Cardiac fibroblast (primary cell): ENCODE data around the gene DELE1.

Source experiments
- DNase-seq, 2 donors: peaks; one replicate each; pipeline versions ENCODE4 v3.0.0 to v3.0.0-alpha.2; 2010; ENCODE audit warnings: low read depth in 2 of 2
- H3K4me3 ChIP-seq, 2 donors: replicated peaks in 1 of 2; 1 replicate in 1 of 2; 2 replicates in 1 of 2; pipeline ENCODE4 v1.5.1; 2011; ENCODE audit warnings: low read depth in 2 of 2, low read length in 2 of 2, mild to moderate bottlenecking in 2 of 2, moderate library complexity in 1 of 2
- TF ChIP-seq, protein P1 (sequence below): IDR thresholded peaks from one replicate; pipeline ENCODE4 v1.5.1; 2011; ENCODE audit warnings: low read depth, mild to moderate bottlenecking, low read length, inconsistent platforms

Gene DELE1

DNA sequence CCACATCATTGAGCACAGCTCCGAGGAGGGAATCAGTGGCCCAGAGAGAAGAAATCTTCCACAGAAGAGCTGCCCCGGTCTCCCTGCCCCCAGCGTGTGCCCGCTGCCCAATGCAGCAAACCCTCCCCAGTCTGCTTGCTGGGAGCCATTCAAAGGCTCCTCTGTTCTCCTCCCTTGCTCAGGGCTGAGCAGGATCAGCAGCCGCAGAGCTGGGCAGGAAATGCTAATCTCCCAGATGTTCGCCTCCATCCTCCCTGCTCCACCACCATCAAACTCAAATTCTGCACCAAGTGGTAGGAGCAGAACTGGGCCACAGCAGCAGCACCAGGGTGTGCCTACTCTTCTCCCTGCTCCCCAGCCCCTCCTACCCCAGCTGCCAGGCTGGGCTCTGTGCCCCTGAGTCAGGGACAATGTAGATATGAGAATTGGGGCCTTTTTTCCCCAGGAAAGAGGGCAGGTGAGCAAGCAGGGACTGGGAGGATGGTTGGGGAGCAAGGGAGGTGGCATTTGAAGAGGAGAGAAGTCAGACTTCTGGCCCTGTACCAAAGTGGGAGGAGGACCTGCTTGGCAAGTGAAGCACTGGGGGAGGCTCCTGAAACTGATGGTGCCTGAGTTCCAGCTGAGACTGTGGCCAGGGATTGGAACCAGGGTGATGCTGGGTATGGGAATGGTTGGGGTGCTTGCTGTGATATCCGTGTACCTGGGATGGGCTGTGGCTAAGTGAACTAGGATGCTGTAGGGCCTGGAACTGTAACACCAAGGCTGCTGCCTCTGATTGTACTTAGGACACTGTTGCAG is 43.5 kb upstream of the DELE1 start:
- no peak for DNase-seq
- no peak overlapping the region for H3K4me3 ChIP-seq
- TF ChIP-seq, protein P1, sequence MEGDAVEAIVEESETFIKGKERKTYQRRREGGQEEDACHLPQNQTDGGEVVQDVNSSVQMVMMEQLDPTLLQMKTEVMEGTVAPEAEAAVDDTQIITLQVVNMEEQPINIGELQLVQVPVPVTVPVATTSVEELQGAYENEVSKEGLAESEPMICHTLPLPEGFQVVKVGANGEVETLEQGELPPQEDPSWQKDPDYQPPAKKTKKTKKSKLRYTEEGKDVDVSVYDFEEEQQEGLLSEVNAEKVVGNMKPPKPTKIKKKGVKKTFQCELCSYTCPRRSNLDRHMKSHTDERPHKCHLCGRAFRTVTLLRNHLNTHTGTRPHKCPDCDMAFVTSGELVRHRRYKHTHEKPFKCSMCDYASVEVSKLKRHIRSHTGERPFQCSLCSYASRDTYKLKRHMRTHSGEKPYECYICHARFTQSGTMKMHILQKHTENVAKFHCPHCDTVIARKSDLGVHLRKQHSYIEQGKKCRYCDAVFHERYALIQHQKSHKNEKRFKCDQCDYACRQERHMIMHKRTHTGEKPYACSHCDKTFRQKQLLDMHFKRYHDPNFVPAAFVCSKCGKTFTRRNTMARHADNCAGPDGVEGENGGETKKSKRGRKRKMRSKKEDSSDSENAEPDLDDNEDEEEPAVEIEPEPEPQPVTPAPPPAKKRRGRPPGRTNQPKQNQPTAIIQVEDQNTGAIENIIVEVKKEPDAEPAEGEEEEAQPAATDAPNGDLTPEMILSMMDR = no peak

DNA sequence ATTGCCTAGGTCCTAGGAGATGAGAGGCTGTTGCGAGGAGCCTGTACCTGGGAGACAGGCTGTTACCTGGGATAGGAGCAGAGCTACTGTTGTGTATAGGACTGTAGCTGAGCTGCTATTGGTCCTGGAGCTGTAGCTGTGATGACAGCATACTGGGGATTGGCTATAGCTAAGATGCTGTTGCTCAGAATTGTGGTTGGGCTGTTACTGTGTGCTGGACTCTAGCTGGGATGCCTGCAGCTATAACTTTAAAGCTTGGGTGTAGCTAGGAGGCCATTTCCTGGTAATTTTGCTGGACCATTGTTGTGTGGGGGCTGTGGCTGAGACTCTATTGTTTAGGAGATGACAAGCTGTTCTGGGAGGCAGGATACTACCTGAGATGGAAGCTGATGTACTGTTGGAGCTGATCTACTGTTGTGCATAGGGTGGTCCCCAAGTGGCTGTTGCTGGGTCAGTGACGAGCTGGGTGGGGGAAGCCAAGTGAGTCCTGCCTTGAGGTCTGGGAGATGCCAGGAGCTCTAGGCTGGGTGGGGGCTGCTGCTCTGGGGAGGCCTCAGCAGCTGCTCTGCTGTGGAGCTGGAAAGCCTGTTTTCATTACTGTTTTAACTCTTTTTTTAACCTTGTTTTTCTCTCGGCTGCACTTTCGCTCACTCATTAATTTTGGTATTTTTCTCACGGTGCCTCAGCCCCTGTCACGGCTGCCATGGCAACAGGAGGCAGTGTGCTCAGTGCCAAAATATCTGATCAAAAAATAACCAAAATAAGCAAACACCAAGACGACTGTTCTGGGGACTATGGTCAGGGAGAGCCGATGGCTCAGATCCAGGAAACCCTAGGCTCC is 42.5 kb upstream of the DELE1 start:
- no peak overlapping the region for H3K4me3 ChIP-seq
- TF ChIP-seq, protein P1 = no peak
- DNase-seq = peak in 1 of 2 donors; percentile 50

DNA sequence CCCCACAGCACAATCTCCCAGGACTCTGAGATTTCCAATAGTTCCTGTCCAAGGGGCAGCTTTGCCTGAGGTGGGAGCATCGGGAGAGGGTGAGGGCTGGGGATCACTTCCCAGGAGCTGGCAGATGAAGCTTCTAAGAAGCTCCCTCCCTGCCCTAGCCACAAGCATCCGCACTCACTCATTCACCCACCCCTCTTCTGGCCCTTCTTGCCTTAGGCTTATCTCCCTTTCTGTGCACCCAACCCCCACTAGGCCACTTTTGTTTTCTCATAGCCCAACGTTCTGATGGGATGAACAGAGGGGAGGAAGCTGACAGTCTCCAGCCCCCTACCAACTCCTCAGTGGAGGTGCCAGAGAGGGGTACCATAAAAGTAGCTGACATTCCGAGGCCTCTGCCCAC is 41.8 kb upstream of the DELE1 start:
- TF ChIP-seq, protein P1 = no peak
- H3K4me3 ChIP-seq = no peak overlapping the region
- no peak for DNase-seq

DNA sequence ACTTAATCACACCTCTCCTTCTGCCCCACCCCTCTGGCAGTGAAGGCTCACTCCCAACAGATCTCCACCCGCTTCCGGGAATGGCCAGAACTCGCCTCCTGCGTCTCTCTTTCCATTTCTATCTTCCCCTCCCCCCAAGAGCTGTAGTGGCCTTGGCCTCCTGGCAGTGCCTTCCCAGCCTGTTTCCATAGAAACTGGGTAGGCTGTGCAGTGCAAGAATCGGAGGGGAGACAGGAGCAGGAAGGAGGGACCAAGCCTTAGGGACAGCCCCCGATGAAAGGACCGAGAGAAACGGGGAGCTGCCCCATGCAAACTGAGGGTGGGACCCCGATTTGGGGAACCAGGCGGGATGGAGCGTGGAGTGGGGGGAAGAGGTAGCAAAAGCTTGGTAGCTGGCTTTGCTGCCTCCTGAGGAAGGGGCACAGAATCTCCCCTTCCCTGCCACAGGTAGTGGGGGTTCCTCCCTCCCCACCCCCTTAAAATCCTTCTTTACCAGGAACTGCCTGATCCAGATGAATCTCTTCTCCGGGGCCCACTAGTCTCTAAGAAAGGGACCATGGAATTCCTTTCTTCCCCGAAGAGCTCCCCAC is 41.0 kb upstream of the DELE1 start:
- no peak for DNase-seq
- TF ChIP-seq, protein P1 = no peak
- H3K4me3 ChIP-seq = no peak overlapping the region

DNA sequence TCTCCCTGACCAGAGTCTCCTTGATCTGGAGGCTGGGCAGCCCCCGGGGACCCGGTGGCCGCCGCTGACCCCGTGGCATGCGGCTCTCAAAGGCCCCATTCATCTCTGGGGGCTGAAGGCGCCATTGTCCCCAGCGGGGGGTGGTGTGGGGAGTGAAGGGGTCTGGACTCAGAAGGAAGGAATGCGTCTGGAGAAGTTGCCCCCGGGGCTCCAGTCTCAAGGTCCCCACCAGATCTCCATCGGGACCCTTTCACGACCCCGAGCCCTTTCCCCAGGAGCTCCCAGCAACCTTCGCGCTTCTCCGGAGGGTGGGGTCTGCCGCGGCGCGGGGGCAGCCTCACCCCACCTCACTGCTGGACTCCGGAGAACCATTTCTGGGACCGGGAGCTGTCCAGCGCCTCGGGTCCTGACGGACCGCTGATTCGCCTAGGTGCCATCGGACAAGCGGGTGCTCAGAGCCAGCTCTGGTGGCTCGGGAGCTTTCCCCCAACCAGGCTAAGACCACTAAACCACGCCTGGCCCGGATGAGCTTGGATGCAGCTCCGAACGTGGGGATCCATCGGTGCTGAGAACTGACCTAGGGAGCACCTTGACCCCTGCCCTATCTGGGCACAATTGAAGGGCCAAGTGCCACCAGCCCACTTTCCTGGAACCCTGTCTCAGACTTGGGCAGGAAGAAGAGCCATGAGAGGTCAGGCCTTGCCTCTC is 40.3 kb upstream of the DELE1 start:
- TF ChIP-seq, protein P1 = no peak
- no peak overlapping the region for H3K4me3 ChIP-seq

DNA sequence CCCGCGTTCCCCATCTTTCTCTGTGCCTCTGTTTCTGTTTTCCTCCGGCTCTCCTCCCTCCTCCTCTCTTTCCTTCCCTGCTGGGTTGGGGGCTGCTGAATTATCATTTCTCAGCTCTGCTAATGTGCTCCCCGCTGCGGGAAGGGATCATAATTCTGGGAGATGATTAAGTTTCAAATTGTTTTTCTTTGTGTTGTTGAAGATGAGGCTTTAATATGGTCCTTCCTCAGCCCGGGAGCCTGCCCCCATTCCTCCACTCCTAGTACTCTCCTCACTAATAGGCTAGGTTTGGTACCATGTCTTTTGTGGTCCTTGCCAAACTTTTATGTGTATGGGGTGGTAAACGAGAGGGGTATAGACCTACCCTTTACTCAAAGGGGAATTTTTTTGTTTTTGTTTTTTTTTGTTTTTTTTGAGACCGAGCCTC is 39.8 kb upstream of the DELE1 start:
- TF ChIP-seq, protein P1 = no peak
- no peak for DNase-seq
- no peak overlapping the region for H3K4me3 ChIP-seq

More for the DNA sequence above, 40.3 kb upstream of the DELE1 start:
- DNase-seq = peak; percentile 33 to 43
